H1 (cell line): Measurements from ENCODE around the gene CELF4.

Experiments
- CBX5 ChIP-seq: fragments of 300-800, 300-1000 bp; sonication (generic); IDR thresholded peaks from 2 replicates; pipeline ENCODE4 v1.7.1; 2016; ENCODE audit warnings: antibody characterized with exemption, low read length, low read depth
- EP300 ChIP-seq, 2 experiments: IDR thresholded peaks; 1 replicate in 1 of 2; 2 replicates in 1 of 2; pipeline ENCODE4 v1.6.1; 2011 to 2012; ENCODE audit warnings: low read depth in 2 of 2, low read length in 2 of 2, mild to moderate bottlenecking in 2 of 2, borderline replicate concordance in 1 of 2, inconsistent platforms in 1 of 2, moderate library complexity in 1 of 2
- EZH2 ChIP-seq: fragments of 200-600 bp; sonication (generic); IDR thresholded peaks from 2 replicates; pipeline ENCODE4 v1.7.1; 2012; ENCODE audit warnings: low read depth, mild to moderate bottlenecking, moderate library complexity, low read length, inconsistent platforms; ENCODE audit not compliant: severe bottlenecking
- GABPA ChIP-seq: IDR thresholded peaks from 2 replicates; pipeline ENCODE4 v1.6.1; 2011; ENCODE audit warnings: mild to moderate bottlenecking, low read length, moderate library complexity, borderline replicate concordance; ENCODE audit not compliant: insufficient read depth
- JUN ChIP-seq: IDR thresholded peaks from 2 replicates; pipeline ENCODE4 v1.6.1; 2011; ENCODE audit warnings: low read depth, mild to moderate bottlenecking, improper control_type of control experiment, low read length
- KDM5A ChIP-seq: fragments of 200-600 bp; IDR thresholded peaks from 2 replicates; pipeline ENCODE4 v1.7.1; 2012; ENCODE audit warnings: mild to moderate bottlenecking, low read length, inconsistent platforms, mixed read lengths
- POLR2A ChIP-seq, 2 experiments: IDR thresholded peaks; 1 replicate in 1 of 2; 2 replicates in 1 of 2; pipeline ENCODE4 v1.6.1; 2011; ENCODE audit warnings: low read depth in 2 of 2, low read length in 2 of 2, mild to moderate bottlenecking in 2 of 2; ENCODE audit errors: control extremely low read depth in 1 of 2
- RFX5 ChIP-seq: IDR thresholded peaks from 2 replicates; pipeline ENCODE4 v1.6.1; 2011; ENCODE audit warnings: low read depth, low read length, improper control_type of control experiment, borderline replicate concordance
- SAP30 ChIP-seq: fragments of 300-600 bp; sonication (generic); IDR thresholded peaks from 2 replicates; pipeline ENCODE4 v1.7.1; 2012; ENCODE audit warnings: low read length, moderate library complexity, mild to moderate bottlenecking, inconsistent platforms; ENCODE audit not compliant: insufficient read depth, insufficient replicate concordance
- SUZ12 ChIP-seq: fragments of 200-600 bp; sonication (generic); IDR thresholded peaks from 2 replicates; pipeline ENCODE4 v1.6.1; 2012; ENCODE audit warnings: mild to moderate bottlenecking, inconsistent platforms, low read length, moderate library complexity, mixed read lengths
- TAF1 ChIP-seq: IDR thresholded peaks from 2 replicates; pipeline ENCODE4 v1.6.1; 2011; ENCODE audit warnings: mild to moderate bottlenecking, low read depth, low read length
- YY1 ChIP-seq: IDR thresholded peaks from 2 replicates; pipeline ENCODE4 v1.6.1; 2011; ENCODE audit warnings: low read depth, mild to moderate bottlenecking, low read length
- ZNF274 ChIP-seq: IDR thresholded peaks from 2 replicates; pipeline ENCODE4 v1.7.0; 2012; ENCODE audit warnings: low read length, borderline replicate concordance; ENCODE audit errors: extremely low read depth
- TF ChIP-seq, protein P1 (sequence below), 3 experiments: IDR thresholded peaks; 1 replicate in 2 of 3; 2 replicates in 1 of 3; pipeline versions ENCODE4 v1.5.1 to v1.6.1; 2011; ENCODE audit warnings: low read length in 3 of 3, mild to moderate bottlenecking in 3 of 3, inconsistent platforms in 2 of 3, low read depth in 1 of 3, moderate library complexity in 1 of 3; ENCODE audit not compliant: insufficient read depth in 1 of 3; ENCODE audit errors: control extremely low read depth in 1 of 3

GRCh38 chr18:37339701-37340215 lies 225.8 kb downstream of the CELF4 start:
- TF ChIP-seq EP300 (IDR thresholded peaks at IDR 0.05; ENCODE audit: borderline replicate concordance in 1 of 2, low read depth in 2 of 2, low read length in 2 of 2) (no peak), EZH2 (no peak), ZNF274 (no peak), KDM5A (no peak), RFX5 (no peak), TAF1 (no peak), SAP30 (no peak), POLR2A (IDR thresholded peaks at IDR 0.05; ENCODE audit: control extremely low read depth in 1 of 2, low read depth in 2 of 2, low read length in 2 of 2) (no peak), SUZ12 (no peak), YY1 (no peak), GABPA (no peak), JUN (no peak), CBX5 (no peak)
- TF ChIP-seq, protein P1, sequence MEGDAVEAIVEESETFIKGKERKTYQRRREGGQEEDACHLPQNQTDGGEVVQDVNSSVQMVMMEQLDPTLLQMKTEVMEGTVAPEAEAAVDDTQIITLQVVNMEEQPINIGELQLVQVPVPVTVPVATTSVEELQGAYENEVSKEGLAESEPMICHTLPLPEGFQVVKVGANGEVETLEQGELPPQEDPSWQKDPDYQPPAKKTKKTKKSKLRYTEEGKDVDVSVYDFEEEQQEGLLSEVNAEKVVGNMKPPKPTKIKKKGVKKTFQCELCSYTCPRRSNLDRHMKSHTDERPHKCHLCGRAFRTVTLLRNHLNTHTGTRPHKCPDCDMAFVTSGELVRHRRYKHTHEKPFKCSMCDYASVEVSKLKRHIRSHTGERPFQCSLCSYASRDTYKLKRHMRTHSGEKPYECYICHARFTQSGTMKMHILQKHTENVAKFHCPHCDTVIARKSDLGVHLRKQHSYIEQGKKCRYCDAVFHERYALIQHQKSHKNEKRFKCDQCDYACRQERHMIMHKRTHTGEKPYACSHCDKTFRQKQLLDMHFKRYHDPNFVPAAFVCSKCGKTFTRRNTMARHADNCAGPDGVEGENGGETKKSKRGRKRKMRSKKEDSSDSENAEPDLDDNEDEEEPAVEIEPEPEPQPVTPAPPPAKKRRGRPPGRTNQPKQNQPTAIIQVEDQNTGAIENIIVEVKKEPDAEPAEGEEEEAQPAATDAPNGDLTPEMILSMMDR (IDR thresholded peaks at IDR 0.05; ENCODE audit: control extremely low read depth in 1 of 3, insufficient read depth in 1 of 3, low read depth in 1 of 3, low read length in 3 of 3), result no peak
